Trophoblast cell (in vitro differentiated cells and primary cell): Measurements from ENCODE around the gene MAGI1.

Experiments used
- DNase-seq, 2 donors: peaks; one replicate each; pipeline ENCODE4 v3.0.0-alpha.2; 2016
- H2AFZ ChIP-seq: 2 replicates; pipeline ENCODE4 v1.6.1; 2013; ENCODE audit warnings: low read length, moderate library complexity, mild to moderate bottlenecking; ENCODE audit not compliant: insufficient read depth, poor library complexity
- H2AK5ac ChIP-seq: 2 replicates; pipeline ENCODE4 v1.6.1; 2013; ENCODE audit warnings: mild to moderate bottlenecking, low read length
- H2BK120ac ChIP-seq: 2 replicates; pipeline ENCODE4 v1.6.1; 2013; ENCODE audit warnings: low read length, mild to moderate bottlenecking, moderate library complexity; ENCODE audit not compliant: insufficient read depth, poor library complexity
- H2BK12ac ChIP-seq: 2 replicates; pipeline ENCODE4 v1.6.1; 2013; ENCODE audit warnings: mild to moderate bottlenecking, low read length, moderate library complexity
- H2BK5ac ChIP-seq: 2 replicates; pipeline ENCODE4 v1.6.1; 2013; ENCODE audit warnings: low read length, low read depth, moderate library complexity, mild to moderate bottlenecking; ENCODE audit not compliant: poor library complexity
- H3K14ac ChIP-seq: 2 replicates; pipeline ENCODE4 v1.6.1; 2013; ENCODE audit warnings: mild to moderate bottlenecking, low read length
- H3K18ac ChIP-seq: 2 replicates; pipeline ENCODE4 v1.6.1; 2013; ENCODE audit warnings: mild to moderate bottlenecking, low read length
- H3K23ac ChIP-seq: 2 replicates; pipeline ENCODE4 v1.6.1; 2013; ENCODE audit warnings: low read length
- H3K27ac ChIP-seq: 2 replicates; pipeline ENCODE4 v1.5.1; 2013; ENCODE audit warnings: low read depth, mild to moderate bottlenecking, inconsistent platforms, low read length, moderate library complexity
- H3K27me3 ChIP-seq: 2 replicates; pipeline ENCODE4 v1.6.1; 2013; ENCODE audit warnings: inconsistent platforms, mild to moderate bottlenecking, low read length, moderate library complexity; ENCODE audit not compliant: insufficient read depth
- H3K36me3 ChIP-seq, 2 experiments: 1 replicate in 1 of 2; 2 replicates in 1 of 2; pipeline ENCODE4 v1.6.1; 2013; ENCODE audit warnings: low read length in 2 of 2, mild to moderate bottlenecking in 2 of 2, moderate library complexity in 1 of 2; ENCODE audit not compliant: insufficient read depth in 2 of 2, control insufficient read depth in 1 of 2
- H3K4ac ChIP-seq: 2 replicates; pipeline ENCODE4 v1.6.1; 2013; ENCODE audit warnings: low read depth, mild to moderate bottlenecking, low read length, moderate library complexity
- H3K4me1 ChIP-seq, 2 experiments: 1 replicate in 1 of 2; 2 replicates in 1 of 2; pipeline ENCODE4 v1.6.1; 2013; ENCODE audit warnings: low read length in 2 of 2, mild to moderate bottlenecking in 2 of 2, moderate library complexity in 1 of 2; ENCODE audit not compliant: insufficient read depth in 2 of 2, control insufficient read depth in 1 of 2
- H3K4me2 ChIP-seq: 2 replicates; pipeline ENCODE4 v1.6.1; 2013; ENCODE audit warnings: inconsistent platforms, mild to moderate bottlenecking, low read length, moderate library complexity
- H3K4me3 ChIP-seq: 2 replicates; pipeline ENCODE4 v1.5.1; 2013; ENCODE audit warnings: mild to moderate bottlenecking, low read depth, low read length, inconsistent platforms
- H3K79me1 ChIP-seq: one replicate; pipeline ENCODE4 v1.6.1; 2013; ENCODE audit warnings: low read length
- H3K79me2 ChIP-seq: 2 replicates; pipeline ENCODE4 v1.6.1; 2013; ENCODE audit warnings: low read length, mild to moderate bottlenecking; ENCODE audit not compliant: control insufficient read depth, insufficient read depth, poor library complexity
- H3K9ac ChIP-seq: 2 replicates; pipeline ENCODE4 v1.6.1; 2013; ENCODE audit warnings: mild to moderate bottlenecking, low read length
- H3K9me3 ChIP-seq: 2 replicates; pipeline ENCODE4 v1.6.1; 2013; ENCODE audit warnings: low read depth, mild to moderate bottlenecking, control low read depth, inconsistent platforms, low read length; ENCODE audit not compliant: insufficient read depth
- H4K12ac ChIP-seq: 2 replicates; pipeline ENCODE4 v1.6.1; 2013; ENCODE audit warnings: low read depth, mild to moderate bottlenecking, low read length, moderate library complexity
- H4K8ac ChIP-seq: 2 replicates; pipeline ENCODE4 v1.6.1; 2013; ENCODE audit warnings: low read depth, mild to moderate bottlenecking, low read length, moderate library complexity
- H4K91ac ChIP-seq: one replicate; pipeline ENCODE4 v1.6.1; 2013; ENCODE audit warnings: low read depth, mild to moderate bottlenecking, low read length, moderate library complexity
- WGBS: extraction: QIAGEN DNeasy Blood & Tissue Kit; methylation state at CpG from one replicate; pipeline ENCODE4 v1.1.7; 2013; ENCODE audit warnings: missing lambda C conversion rate; ENCODE audit not compliant: insufficient read length, insufficient coverage; ENCODE audit errors: extremely low coverage; 5-methylcytosine and 5-hydroxymethylcytosine counted together

The MAGI1 gene

DNA sequence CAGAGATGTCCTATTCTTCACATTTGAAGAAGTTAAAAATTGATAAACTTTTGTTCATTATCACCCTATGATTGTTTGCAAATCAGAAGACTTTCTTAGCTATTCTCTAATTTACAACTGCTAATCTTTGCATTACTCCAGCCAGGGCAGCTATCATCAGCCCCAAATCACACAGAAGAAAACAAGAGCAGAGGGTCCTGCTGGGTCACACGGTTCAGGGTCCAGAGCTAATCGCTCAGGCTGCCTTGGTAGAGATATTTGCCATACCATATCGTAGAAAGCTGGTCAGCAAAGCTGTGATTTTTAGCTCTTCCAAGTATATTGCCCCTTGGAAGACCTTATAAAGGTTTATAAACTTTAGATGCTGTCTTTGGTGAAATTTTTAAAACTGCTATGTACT lies 181.4 kb downstream of the MAGI1 start:
- no peak overlapping the region for H2BK120ac ChIP-seq
- no peaks in the 10 kb centered on the region for H3K36me3 ChIP-seq
- H3K27ac ChIP-seq: no peak overlapping the region
- no peak overlapping the region for H2AK5ac ChIP-seq
- H3K4ac ChIP-seq: no peak overlapping the region
- no peak overlapping the region for H4K12ac ChIP-seq
- no peak overlapping the region for H3K14ac ChIP-seq
- H3K4me1 ChIP-seq: peaks cover 4 to 13% of the 10 kb centered on the region in 2 experiments
- H3K9me3 ChIP-seq: peaks cover under 1% of the 10 kb centered on the region
- H4K8ac ChIP-seq: no peak overlapping the region
- WGBS: no CpG with 5 or more reads among the region's 3 CpGs
- no peaks in the 10 kb centered on the region for H3K79me2 ChIP-seq
- no peak overlapping the region for H3K18ac ChIP-seq
- no peak overlapping the region for H3K9ac ChIP-seq
- H2BK5ac ChIP-seq: no peak overlapping the region
- DNase-seq: no peak
- no peak overlapping the region for H3K23ac ChIP-seq
- no peaks in the 10 kb centered on the region for H3K27me3 ChIP-seq
- H2BK12ac ChIP-seq: no peak overlapping the region
- H2AFZ ChIP-seq: no peak overlapping the region
- no peaks in the 10 kb centered on the region for H3K79me1 ChIP-seq
- H4K91ac ChIP-seq: no peak overlapping the region
- no peak overlapping the region for H3K4me3 ChIP-seq
- H3K4me2 ChIP-seq: no peak overlapping the region

DNA sequence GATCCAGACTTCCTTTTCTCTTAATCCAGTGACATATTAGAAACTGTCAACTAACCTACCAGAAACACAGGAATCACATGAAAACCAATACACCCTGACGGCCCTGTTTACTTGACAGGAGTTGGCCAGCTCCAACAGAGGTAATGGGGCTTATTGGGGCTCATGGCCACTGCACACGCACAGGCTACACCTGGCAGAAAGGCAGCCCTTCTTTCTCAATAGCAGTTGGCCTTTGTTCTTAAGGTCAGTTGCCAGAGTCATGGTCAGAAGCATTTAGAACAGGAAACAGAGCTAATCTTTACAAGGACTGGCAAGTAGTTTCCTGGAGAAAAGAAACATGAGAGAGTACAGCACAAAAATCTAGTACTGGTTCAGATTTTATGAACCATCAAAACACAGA lies 181.8 kb downstream of the MAGI1 start:
- Histone ChIP-seq H3K36me3 (no peaks in the 10 kb centered on the region), H3K4me2 (no peak overlapping the region), H3K9ac (no peak overlapping the region), H3K27me3 (no peaks in the 10 kb centered on the region), H3K79me1 (no peaks in the 10 kb centered on the region), H3K23ac (no peak overlapping the region), H3K4ac (no peak overlapping the region), H3K18ac (no peak overlapping the region), H3K14ac (no peak overlapping the region), H3K27ac (no peak overlapping the region), H3K9me3 (no peaks in the 10 kb centered on the region), H4K91ac (no peak overlapping the region), H2BK5ac (no peak overlapping the region), H4K8ac (no peak overlapping the region), H2AFZ (no peak overlapping the region), H2BK12ac (no peak overlapping the region), H2AK5ac (no peak overlapping the region), H2BK120ac (no peak overlapping the region), H3K79me2 (no peaks in the 10 kb centered on the region), H3K4me3 (no peak overlapping the region), H4K12ac (no peak overlapping the region), H3K4me1 (peaks cover 4 to 13% of the 10 kb centered on the region in 2 experiments)
- no CpG with 5 or more reads among the region's 2 CpGs for WGBS
- DNase-seq: no peak

DNA sequence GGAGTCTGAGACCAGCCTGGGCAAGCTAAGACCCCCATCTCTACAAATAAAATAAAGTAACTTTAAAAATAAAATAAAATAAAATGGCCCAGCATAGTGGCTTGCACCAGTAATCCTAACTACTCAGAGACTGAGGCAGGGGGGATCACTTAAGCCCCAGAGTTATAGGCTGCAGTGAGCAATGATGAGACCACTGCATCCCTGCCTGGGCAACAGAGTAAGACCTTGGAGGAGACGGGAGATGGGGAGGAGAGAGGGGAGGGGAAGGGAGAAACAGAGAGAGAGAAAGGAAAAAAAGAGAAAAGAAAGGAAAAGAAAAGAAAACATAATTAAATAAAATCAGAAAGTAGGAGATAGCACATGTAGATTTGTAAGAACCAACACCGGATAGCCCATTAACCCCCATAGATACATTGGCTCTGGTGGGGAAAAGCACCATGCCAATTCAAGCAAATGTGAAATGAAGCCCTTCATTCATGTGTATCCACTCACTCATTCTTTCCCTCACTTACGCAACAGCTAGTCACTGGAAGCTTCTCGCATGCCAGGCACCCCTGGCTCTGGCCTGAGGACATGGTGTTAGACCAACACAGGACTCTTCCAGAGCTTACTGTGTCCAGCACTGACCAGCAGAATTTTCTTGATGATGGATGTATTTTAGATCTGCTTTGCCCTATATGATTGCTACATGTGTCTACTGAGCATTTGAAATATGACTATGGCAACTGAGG lies 183.2 kb downstream of the MAGI1 start:
- Histone ChIP-seq H2AK5ac (no peak overlapping the region), H2BK5ac (no peak overlapping the region), H3K79me2 (no peaks in the 10 kb centered on the region), H4K12ac (no peak overlapping the region), H3K14ac (no peak overlapping the region), H3K79me1 (no peaks in the 10 kb centered on the region), H3K27me3 (no peaks in the 10 kb centered on the region), H3K23ac (no peak overlapping the region), H2BK12ac (no peak overlapping the region), H3K4me1 (peaks cover 4 to 11% of the 10 kb centered on the region in 2 experiments), H3K18ac (no peak overlapping the region), H4K91ac (no peak overlapping the region), H3K9me3 (no peaks in the 10 kb centered on the region), H3K4me2 (no peak overlapping the region), H2BK120ac (no peak overlapping the region), H3K4me3 (no peak overlapping the region), H4K8ac (no peak overlapping the region), H3K4ac (no peak overlapping the region), H3K27ac (no peak overlapping the region), H2AFZ (no peak overlapping the region), H3K9ac (no peak overlapping the region), H3K36me3 (no peaks in the 10 kb centered on the region)
- DNase-seq: peak; percentile 87 to 93
- no CpG with 5 or more reads among the region's 4 CpGs for WGBS

DNA sequence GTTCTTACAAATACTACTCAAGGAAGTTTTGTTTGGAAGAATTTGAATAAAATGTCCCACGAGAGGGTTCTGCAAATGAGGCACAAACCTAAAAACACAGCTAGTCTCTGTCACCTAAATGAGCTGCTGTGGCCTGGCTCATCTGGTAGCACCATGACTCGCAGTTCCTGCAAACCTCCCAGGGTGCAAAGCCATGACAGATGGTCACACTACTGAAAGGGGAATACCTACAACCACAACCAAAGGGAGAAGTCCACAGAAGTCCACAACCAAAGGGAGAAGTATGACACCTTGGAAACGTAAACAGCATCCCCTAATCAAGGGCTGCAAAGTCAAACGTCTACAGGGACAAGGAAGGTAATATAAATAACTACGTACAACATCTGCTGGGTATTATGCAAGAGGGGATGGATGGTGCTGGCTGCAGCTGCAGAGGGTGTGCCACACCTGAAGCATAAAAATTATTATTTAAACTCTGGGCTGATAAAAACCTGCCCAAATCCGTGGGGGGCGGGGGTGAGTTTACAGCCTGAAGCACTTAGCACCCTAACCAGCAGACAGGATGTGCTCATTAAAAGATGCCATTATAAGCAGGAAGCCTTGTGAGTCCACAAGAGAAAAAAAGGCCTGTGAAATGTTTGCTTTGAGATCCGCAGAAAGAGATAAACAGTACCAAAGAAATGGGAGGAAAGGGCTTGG lies 184.0 kb downstream of the MAGI1 start:
- Histone ChIP-seq H2BK12ac (no peak overlapping the region), H2AFZ (no peak overlapping the region), H3K4me2 (no peak overlapping the region), H3K27me3 (no peaks in the 10 kb centered on the region), H4K91ac (no peak overlapping the region), H3K18ac (no peak overlapping the region), H2BK120ac (no peak overlapping the region), H3K14ac (no peak overlapping the region), H2AK5ac (no peak overlapping the region), H3K9me3 (no peaks in the 10 kb centered on the region), H4K8ac (no peak overlapping the region), H3K23ac (no peak overlapping the region), H3K36me3 (no peaks in the 10 kb centered on the region), H3K4me3 (no peak overlapping the region), H3K79me2 (no peaks in the 10 kb centered on the region), H3K27ac (no peak overlapping the region), H2BK5ac (no peak overlapping the region), H3K79me1 (no peaks in the 10 kb centered on the region), H3K9ac (no peak overlapping the region), H3K4ac (no peak overlapping the region), H4K12ac (no peak overlapping the region), H3K4me1 (peaks cover 4 to 11% of the 10 kb centered on the region in 2 experiments)
- no CpG with 5 or more reads among the region's 8 CpGs for WGBS
- DNase-seq: peak; percentile 14 to 61
